WTC11 (cell line): ENCODE measurements around the gene KRT222.

Source experiments
- CREB1 ChIP-seq: sonication (generic); formaldehyde crosslinking; IDR thresholded peaks from 2 replicates; pipeline ENCODE4 v1.8.0; 2023; ENCODE audit warnings: mild to moderate bottlenecking, missing genetic modification reagents
- HMGXB4 ChIP-seq: sonication (generic); formaldehyde crosslinking; IDR thresholded peaks from 2 replicates; pipeline ENCODE4 v1.8.1; 2023; ENCODE audit warnings: mild to moderate bottlenecking, moderate library complexity, missing genetic modification reagents
- IRF1 ChIP-seq: sonication (generic); formaldehyde crosslinking; IDR thresholded peaks from 2 replicates; pipeline ENCODE4 v1.8.0; 2023; ENCODE audit warnings: missing genetic modification reagents
- SMAD3 ChIP-seq: sonication (generic); formaldehyde crosslinking; IDR thresholded peaks from 2 replicates; pipeline ENCODE4 v1.8.0; 2022; ENCODE audit warnings: missing genetic modification reagents, mild to moderate bottlenecking, borderline replicate concordance
- TCF7 ChIP-seq: sonication (generic); formaldehyde crosslinking; IDR thresholded peaks from 2 replicates; pipeline ENCODE4 v1.8.0; 2022; ENCODE audit warnings: mild to moderate bottlenecking, low read depth, missing genetic modification reagents, moderate library complexity
- TEAD1 ChIP-seq: sonication (generic); formaldehyde crosslinking; IDR thresholded peaks from 2 replicates; pipeline ENCODE4 v1.8.0; 2022; ENCODE audit warnings: mild to moderate bottlenecking, missing genetic modification reagents
- USF2 ChIP-seq: sonication (generic); formaldehyde crosslinking; IDR thresholded peaks from 2 replicates; pipeline ENCODE4 v1.8.1; 2023; ENCODE audit warnings: mild to moderate bottlenecking, missing genetic modification reagents, moderate library complexity
- ZBTB43 ChIP-seq: sonication (generic); formaldehyde crosslinking; IDR thresholded peaks from 2 replicates; pipeline ENCODE4 v1.8.1; 2023; ENCODE audit warnings: mild to moderate bottlenecking, missing genetic modification reagents
- TF ChIP-seq, protein P1 (sequence below): fragments of 250-450 bp; sonication (Bioruptor Pico); conservative IDR thresholded peaks from 2 replicates; pipeline ENCODE4 v1.9.0; 2021; ENCODE audit warnings: mild to moderate bottlenecking
- TF ChIP-seq, protein P2 (sequence below): fragments of 200-600 bp; IDR thresholded peaks from 2 replicates; pipeline ENCODE4 v1.8.0; 2022; ENCODE audit warnings: antibody characterized with exemption
- TF ChIP-seq, protein P3 (sequence below): sonication (generic); formaldehyde crosslinking; IDR thresholded peaks from 2 replicates; pipeline ENCODE4 v1.8.0; 2022; ENCODE audit warnings: missing genetic modification reagents
- TF ChIP-seq, protein P4 (sequence below): sonication (generic); formaldehyde crosslinking; conservative IDR thresholded peaks from 2 replicates; pipeline ENCODE4 v1.8.1; 2022; ENCODE audit warnings: mild to moderate bottlenecking, missing genetic modification reagents

- TF ChIP-seq, protein P1, sequence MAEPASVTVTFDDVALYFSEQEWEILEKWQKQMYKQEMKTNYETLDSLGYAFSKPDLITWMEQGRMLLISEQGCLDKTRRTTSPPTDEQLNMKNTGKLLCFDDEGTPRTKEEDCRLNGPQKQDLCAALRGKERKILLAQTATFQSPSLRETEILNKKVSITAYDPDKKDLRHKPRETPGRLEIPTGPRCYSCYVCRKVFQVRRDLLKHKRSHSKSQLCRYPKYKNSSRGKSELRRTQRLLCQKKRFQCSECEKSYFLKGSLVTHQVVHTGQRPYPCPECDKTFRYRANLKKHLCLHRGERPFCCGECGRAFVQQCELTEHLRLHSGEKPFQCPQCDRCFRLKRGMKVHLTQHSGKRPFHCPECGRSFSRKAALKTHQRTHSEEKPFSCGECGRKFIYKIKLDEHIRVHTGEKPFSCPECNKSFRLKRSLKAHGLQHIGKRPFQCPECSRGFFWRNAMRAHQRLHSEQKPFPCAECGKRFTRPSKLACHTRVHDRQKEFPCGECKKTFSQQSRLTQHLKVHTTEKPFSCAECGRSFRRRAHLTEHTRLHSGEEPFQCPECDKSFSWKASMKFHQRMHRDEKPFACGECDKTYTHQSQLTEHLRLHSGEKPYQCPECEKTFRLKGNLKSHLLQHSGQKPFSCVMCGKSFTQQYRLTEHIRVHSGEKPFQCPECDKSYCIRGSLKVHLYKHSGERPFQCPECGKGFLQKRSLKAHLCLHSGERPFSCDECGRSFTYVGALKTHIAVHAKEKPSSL (CRISPR knock-in tag): no peak
- TF ChIP-seq, protein P2, sequence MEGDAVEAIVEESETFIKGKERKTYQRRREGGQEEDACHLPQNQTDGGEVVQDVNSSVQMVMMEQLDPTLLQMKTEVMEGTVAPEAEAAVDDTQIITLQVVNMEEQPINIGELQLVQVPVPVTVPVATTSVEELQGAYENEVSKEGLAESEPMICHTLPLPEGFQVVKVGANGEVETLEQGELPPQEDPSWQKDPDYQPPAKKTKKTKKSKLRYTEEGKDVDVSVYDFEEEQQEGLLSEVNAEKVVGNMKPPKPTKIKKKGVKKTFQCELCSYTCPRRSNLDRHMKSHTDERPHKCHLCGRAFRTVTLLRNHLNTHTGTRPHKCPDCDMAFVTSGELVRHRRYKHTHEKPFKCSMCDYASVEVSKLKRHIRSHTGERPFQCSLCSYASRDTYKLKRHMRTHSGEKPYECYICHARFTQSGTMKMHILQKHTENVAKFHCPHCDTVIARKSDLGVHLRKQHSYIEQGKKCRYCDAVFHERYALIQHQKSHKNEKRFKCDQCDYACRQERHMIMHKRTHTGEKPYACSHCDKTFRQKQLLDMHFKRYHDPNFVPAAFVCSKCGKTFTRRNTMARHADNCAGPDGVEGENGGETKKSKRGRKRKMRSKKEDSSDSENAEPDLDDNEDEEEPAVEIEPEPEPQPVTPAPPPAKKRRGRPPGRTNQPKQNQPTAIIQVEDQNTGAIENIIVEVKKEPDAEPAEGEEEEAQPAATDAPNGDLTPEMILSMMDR: no peak
- no peak for TF ChIP-seq IRF1 (CRISPR knock-in tag)
- no peak for TF ChIP-seq HMGXB4 (CRISPR knock-in tag)
- TF ChIP-seq CREB1 (CRISPR knock-in tag): no peak
- TF ChIP-seq SMAD3 (CRISPR knock-in tag): no peak
- TF ChIP-seq, protein P3, sequence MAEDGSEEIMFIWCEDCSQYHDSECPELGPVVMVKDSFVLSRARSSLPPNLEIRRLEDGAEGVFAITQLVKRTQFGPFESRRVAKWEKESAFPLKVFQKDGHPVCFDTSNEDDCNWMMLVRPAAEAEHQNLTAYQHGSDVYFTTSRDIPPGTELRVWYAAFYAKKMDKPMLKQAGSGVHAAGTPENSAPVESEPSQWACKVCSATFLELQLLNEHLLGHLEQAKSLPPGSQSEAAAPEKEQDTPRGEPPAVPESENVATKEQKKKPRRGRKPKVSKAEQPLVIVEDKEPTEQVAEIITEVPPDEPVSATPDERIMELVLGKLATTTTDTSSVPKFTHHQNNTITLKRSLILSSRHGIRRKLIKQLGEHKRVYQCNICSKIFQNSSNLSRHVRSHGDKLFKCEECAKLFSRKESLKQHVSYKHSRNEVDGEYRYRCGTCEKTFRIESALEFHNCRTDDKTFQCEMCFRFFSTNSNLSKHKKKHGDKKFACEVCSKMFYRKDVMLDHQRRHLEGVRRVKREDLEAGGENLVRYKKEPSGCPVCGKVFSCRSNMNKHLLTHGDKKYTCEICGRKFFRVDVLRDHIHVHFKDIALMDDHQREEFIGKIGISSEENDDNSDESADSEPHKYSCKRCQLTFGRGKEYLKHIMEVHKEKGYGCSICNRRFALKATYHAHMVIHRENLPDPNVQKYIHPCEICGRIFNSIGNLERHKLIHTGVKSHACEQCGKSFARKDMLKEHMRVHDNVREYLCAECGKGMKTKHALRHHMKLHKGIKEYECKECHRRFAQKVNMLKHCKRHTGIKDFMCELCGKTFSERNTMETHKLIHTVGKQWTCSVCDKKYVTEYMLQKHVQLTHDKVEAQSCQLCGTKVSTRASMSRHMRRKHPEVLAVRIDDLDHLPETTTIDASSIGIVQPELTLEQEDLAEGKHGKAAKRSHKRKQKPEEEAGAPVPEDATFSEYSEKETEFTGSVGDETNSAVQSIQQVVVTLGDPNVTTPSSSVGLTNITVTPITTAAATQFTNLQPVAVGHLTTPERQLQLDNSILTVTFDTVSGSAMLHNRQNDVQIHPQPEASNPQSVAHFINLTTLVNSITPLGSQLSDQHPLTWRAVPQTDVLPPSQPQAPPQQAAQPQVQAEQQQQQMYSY (CRISPR knock-in tag): no peak
- TF ChIP-seq TEAD1 (CRISPR knock-in tag): no peak
- no peak for TF ChIP-seq ZBTB43 (CRISPR knock-in tag)
- TF ChIP-seq USF2 (CRISPR knock-in tag): no peak
- TF ChIP-seq, protein P4, sequence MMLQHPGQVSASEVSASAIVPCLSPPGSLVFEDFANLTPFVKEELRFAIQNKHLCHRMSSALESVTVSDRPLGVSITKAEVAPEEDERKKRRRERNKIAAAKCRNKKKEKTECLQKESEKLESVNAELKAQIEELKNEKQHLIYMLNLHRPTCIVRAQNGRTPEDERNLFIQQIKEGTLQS (CRISPR knock-in tag): no peak
- no peak for TF ChIP-seq TCF7 (CRISPR knock-in tag)
Measured at GRCh38 chr17:40680998-40681397, 16.0 kb upstream of the KRT222 start.
